Heart left ventricle (tissue), 13 donors: ENCODE data around the gene TGFB3.

Source experiments
- CTCF ChIP-seq, 12 donors: fragments of 200-600 bp; sonication (generic) in 4 of 12; IDR thresholded peaks; one replicate each; pipeline versions ENCODE4 v1.5.0 to v1.8.0; 2018 to 2022; ENCODE audit warnings: antibody characterized with exemption in 12 of 12, mild to moderate bottlenecking in 5 of 12
- POLR2A ChIP-seq, 2 donors: fragments of 450-650 bp; IDR thresholded peaks; one replicate each; pipeline ENCODE4 v1.6.1; 2017; ENCODE audit warnings: antibody characterized with exemption in 2 of 2, mild to moderate bottlenecking in 2 of 2, moderate library complexity in 2 of 2
- donor health status: ischemic (EF 13 %, LVEDD 7.1; RV severe dilation, severe dysfunction).
- donor health status: DM: no; HTN: yes; CAD: no.
- donor health status: DM: no; HTN: no; CAD: no.
- donor health status: ischemic (EF 25% LVEDD 6.9; RV normal size, moderate dysfunction).
- donor health status: ischemic (EF 25% LVEDD 5.7; RV mildly dilated, moderate dysfunction).
- donor health status: ischemic (EF 35%, LVEDD 5.7; RV mildly dilated, moderate dysfunction).
- donor health status: nonischemic (EF 11% LVEDD 7.7; RV severe dilation, severe dysfunction).
- donor health status: DM: yes; HTN: yes; CAD: no.
- donor health status: PGD.
- donor health status: ischemic (EF 29% LVEDD 5.4; RV normal size, mild dysfunction).
- donor health status: nonischemic (EF 23%, LVEDD 6.1; RV moderate dilation, normal function).

GRCh38 chr14:76023757-76024156 lies 42.0 kb upstream of the TGFB3 start:
- TF ChIP-seq POLR2A (IDR thresholded peaks at IDR 0.05): no peak
- TF ChIP-seq CTCF (IDR thresholded peaks at IDR 0.05): no peak
